ENCODE measurements around the gene KRTAP4-11.
"Not testable (repeated sequence)": the region's sequence is repeated elsewhere in the genome, so short reads cannot be mapped to it uniquely, and the experiment has no call there.

Gene KRTAP4-11

DNA sequence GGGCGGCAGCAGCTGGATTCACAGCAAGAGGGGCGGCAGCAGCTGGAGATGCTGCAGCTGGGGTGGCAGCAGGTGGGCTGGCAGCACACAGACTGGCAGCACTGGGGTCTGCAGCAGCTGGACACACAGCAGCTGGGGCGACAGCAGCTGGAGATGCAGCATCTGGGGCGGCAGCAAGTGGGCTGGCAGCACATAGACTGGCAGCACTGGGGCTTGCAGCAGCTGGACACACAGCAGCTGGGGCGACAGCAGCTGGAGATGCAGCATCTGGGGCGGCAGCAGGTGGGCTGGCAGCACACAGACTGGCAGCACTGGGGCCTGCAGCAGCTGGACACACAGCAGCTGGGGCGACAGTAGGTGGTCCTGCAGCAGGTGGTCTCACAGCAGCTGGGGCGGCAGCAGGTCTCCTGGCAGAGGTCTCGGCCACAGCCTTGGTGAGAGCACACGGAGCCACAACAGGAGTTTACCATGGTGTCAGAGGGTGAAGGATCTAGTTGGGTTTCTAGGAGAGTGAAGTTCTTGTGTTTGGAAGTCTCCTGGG, at the start of gene KRTAP4-11:
Gene KRTAP4-11, minus strand, starts transcription at position 528 of the 541 bp plus-strand sequence. Its CDS starts 58 bp downstream, at position 470.
- DNase-seq: not testable (repeated sequence)

DNA sequence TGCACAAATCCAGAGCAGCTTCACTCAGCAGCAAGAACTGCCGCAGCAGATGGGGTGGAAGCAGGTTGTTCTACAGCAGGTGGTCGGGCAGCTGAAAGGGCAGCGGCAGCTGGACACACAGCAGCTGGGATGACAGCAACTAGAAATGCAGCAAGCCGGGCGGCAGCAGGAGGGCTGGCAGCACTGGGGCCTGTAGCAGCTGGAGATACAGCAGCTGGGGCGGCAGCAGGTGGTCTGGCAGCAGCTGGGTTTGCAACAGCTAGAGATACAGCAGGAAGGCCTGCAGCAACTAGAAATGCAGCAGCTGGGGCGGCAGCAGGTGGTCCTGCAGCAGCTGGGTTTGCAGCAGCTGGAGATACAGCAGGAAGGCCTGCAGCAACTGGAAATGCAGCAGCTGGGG, 49.4 kb upstream of the KRTAP4-11 start:
- no peak for DNase-seq

DNA sequence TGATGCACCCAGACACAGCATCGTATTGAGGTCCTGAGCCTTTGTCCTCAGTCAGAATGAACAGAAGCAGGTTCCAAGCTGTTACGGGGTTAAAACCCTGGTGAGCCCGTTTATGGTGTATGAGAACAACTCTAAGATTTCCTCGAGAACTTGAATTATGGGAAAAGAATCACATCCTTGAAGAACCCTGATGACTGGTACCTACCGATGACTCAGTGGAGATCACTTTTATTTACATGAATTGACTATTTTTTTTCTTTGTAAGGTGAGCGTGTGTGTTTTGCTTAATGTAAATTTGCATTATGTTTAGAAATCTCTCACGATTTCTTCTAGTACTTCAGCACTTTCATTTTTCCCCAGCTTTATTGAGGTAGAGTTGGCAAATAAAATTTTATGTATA, 45.7 kb upstream of the KRTAP4-11 start:
- DNase-seq: no peak

DNA sequence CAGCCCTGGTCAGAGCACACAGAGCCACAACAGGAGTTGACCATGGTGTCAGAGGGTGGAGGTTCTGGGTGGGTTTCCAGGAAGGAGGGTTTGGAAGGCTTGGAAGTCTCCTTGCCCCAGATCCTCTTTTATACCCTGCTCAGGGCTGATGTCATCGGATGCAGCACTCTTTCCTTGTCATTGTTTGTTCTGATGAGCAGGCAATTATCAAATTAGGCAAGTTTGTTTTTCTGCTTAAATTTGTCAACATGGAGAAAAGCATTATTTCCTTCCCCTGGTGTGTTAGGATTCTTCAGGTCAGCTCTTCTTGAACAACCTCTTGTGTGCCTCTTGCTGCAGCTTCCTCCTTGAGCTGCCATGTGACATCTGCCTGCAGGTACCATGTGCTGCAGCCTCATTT, 42.5 kb upstream of the KRTAP4-11 start, which contains the start of gene KRTAP4-4:
Gene KRTAP4-4, minus strand, starts transcription at position 101 of the 400 bp plus-strand sequence. Its CDS starts 57 bp downstream, at position 44.
- no peak for DNase-seq

DNA sequence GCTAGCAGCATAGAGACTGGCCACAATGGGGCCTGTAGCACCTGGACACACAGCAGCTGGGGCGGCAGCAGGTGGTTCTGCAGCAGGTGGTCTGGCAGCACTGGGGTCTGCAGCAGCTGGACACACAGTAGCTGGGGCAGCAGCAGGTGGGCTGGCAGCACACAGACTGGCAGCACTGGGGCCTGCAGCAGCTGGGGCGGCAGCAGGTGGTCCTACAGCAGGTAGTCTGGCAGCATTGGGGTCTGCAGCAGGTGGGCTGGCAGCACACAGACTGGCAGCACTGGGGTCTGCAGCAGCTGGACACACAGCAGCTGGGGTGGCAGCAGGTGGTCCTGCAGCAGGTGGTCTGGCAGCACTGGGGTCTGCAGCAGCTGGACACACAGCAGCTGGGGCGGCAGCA, 42.0 kb upstream of the KRTAP4-11 start:
- DNase-seq: not testable (repeated sequence)

DNA sequence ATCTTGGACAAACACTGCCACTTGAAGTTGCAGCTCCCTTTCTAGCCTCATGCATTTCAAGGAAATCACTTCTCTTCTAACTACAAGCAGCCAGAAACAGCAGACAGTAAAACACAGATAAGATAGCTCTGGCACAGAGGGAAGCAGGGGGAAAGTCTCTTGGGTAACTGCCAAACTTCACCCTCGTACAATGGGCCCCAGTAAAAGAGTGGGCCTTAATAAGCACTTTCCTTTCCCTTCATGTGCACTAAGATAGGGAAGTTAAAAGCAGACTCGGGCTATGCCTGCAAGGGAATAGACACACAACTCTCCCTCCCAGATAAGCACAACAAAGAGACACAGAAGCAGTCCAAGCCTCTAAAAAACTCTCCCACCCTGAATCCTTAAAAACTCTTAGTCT, 35.7 kb upstream of the KRTAP4-11 start:
- DNase-seq: no peak

DNA sequence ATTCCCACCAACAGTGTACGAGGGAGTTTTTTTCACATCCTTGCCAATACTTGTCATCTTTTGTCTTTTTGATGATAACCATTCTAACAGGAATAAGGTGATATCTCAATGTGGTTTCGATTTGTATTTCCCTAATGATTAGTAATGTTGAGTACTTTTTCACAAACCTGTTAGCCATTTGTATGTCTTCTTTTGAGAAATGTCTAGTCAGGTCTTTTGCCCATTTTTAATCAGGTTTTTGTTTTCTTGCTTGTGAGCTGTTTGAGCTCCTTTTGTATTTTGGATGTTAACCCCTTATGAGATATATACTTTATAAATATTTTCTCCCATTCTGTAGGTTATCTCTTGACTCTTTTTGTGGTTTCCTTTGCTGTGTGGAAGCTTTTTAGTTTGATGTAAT, 33.4 kb upstream of the KRTAP4-11 start:
- no peak for DNase-seq

DNA sequence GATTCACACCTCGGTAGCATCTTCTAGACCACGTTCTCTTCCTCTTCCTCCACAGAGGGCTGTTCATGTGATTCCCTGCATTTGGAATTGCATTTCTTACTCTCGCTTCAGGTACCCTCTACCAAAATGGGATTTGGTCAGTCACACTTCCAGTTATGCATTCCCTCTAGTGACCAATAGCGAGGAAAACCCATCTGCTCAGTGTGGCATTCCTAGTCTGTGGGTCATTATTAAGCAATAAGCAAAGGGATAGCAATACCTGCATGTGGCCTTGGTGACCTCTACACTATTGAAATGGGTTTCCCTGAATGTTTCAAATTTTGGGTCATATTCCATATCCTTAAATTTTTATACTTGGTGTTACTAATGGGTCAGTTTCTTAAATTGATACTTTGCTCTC, 31.9 kb upstream of the KRTAP4-11 start:
- no peak for DNase-seq

DNA sequence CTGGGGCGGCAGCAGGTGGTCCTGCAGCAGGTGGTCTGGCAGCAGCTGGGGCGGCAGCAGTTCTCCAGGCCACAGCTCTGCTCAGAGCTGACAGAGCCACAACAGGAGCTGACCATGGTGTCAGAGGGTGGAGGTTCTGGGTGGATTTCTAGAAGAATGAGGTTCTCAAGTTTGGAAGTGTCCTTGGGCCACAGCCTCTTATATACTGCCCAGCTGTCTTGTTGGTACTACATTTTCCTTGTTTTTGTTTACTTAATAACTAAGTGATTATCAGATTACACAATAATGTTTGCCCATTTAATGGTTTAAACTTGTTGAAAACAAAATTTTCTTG, 31.4 kb upstream of the KRTAP4-11 start, which contains the start of gene KRTAP4-5:
Gene KRTAP4-5, minus strand, starts transcription at position 174 of the 334 bp plus-strand sequence. Its CDS starts 58 bp downstream, at position 116.
- no peak for DNase-seq

DNA sequence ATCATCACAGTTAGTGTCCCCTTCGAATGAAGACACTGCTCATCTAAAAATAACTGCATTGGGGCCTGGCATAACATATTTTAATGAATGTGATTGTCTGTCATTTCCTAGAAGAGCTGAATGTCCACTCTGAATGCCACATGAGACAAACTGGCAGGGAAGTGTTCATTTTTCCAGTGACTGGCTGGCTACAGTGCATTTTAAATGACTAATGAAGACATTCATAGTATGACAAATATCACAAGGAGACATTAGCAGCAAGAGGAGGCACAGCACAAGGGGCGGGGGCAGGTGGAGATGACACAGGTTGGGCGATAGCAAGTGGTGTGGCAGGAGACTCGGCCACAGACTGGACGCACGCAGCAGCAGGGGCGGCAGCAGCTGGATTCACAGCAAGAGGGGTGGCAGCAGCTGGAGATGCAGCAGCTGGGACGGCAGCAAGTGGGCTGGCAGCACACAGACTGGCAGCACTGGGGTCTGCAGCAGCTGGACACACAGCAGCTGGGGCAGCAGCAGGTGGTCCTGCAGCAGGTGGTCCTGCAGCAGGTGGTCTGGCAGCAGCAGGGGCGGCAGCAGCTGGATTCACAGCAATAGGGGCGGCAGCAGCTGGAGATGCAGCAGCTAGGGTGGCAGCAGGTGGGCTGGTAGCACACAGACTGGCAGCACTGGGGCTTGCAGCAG, 30.9 kb upstream of the KRTAP4-11 start:
- DNase-seq: not testable (repeated sequence)

DNA sequence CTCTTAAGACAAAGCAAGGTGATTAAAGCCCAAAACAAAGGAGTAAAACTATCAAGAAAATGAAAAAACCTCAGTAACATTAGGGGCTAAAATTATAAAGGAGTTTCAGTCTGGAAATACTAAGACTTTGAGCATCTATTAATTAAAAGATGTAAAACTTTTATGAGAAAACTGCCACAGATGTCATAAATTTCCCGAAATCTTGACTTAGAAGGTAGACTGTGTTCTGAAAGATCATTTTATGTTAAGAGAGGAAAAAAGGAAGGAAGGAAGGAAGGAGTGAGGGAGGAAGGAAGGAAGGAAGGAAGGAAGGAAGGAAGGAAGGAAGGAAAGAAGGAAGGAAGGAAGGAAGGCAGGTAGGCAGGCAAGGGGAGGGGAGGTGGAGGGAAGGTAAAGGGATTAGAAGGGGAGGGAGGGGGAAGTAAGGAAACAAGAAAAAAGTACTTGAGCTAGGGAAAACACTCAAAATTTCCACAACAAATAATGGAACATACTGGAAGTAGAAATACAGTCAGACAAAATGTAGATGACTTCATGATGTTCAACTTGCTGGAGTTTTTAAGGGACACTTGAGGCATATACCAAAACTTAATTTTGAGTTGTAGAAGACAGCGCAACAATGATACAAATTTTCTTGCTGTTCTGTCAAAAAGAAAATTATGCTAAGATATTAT, 29.5 kb upstream of the KRTAP4-11 start:
- no peak for DNase-seq

DNA sequence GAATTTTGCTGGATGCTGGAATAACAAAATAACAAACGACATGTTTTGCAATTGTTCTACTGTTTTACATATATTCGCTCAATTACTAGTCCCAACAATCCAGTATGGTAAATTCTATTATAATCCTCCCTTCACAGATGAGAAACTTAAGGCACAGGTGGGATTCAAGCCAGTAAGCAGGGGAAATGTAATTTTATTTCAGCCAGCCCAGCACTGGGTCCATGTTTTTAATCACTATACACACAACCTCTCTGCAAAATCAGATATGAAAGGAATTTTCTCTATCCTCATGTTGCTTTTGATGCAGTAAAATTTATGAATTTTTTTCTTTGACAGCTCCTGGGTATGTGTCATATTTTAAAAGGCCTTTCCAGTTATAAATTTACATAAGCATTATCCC, 27.1 kb upstream of the KRTAP4-11 start:
- no peak for DNase-seq

DNA sequence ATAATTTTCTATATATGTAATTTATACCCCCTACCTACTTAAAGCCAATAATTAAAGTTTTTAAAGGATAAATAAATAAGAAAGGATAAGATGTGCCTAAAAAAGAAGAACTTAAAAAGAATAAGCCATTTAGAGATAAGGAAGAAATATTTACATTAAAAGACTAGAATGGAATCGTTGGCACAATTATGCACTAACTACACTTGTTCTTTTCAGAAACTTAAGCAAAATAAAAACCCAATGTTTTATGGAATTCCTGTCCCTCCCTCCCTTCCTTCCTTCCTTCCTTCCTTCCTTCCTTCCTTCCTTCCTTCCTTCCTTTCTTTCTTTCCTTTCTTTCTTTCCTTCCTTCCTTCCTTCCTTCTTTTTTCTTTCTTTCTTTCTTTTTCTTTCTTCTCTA, 26.7 kb upstream of the KRTAP4-11 start:
- no peak for DNase-seq

DNA sequence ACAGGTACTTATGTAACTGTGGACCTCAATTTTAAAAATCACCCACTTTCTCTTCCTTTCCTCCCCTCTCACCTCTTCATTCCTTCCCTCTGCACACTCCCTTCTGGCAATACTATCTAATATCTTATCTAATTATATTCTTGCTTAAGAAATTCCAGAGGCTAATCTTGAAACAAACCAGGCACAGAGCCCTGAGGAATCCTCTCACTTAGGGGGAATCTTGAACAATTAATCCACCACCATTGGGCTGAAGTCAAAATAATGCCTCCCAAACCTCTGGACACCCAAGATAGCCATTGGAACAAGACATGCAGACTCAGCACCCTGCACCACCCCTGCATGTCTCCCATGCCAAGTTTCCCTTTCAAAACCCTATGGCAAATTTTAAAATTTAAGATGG, 23.2 kb upstream of the KRTAP4-11 start:
- DNase-seq: no peak

DNA sequence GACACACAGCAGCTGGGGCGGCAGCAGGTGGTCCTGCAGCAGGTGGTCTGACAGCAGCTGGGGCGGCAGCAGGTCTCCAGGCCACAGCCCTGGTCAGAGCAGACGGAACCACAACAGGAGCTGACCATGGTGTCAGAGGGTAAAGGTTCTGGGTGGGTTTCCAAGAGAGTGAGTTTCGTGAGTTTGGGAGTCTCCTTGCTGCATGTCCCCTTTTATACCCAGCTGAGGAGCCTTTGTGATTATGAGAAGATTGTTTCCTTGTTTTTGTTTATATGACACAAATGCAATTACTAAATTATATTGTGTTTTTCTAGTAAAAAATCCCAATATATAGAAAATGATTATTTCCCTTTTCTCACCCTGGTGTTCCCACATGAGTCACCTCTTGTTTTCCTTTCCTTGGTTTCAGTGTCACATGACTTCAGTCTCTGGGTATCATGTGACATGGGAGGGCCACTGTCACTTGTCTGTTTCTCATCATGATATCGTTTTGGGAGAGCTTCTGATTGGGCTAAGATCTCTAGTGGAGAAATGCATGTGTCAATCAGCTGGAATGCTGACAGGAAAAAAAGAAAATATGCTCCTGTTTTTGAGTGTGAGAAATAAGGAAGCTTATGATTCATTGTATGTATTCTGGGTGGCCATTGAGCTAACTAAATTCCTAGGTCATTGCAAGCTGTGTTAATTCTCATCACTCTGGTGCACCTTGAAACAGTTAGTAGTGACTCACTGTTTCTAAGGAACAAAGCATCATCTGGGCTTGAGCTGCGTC, 22.4 kb upstream of the KRTAP4-11 start, which contains the start of gene KRTAP4-6:
Gene KRTAP4-6, minus strand, starts transcription at position 185 of the 772 bp plus-strand sequence. Its CDS starts 57 bp downstream, at position 128.
- no peak for DNase-seq

DNA sequence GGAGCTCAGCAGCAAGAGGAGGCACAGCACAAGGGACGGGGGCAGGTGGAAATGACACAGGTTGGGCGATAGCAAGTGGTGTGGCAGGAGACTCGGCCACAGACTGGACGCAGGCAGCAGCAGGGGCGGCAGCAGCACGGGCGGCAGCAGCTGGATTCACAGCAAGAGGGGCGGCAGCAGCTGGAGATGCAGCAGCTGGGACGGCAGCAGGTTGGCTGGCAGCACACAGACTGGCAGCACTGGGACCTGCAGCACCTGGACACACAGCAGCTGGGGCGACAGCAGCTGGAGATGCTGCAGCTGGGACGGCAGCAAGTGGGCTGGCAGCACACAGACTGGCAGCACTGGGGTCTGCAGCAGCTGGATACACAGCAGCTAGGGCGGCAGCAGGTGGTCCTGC, 21.7 kb upstream of the KRTAP4-11 start:
- not testable (repeated sequence) for DNase-seq

DNA sequence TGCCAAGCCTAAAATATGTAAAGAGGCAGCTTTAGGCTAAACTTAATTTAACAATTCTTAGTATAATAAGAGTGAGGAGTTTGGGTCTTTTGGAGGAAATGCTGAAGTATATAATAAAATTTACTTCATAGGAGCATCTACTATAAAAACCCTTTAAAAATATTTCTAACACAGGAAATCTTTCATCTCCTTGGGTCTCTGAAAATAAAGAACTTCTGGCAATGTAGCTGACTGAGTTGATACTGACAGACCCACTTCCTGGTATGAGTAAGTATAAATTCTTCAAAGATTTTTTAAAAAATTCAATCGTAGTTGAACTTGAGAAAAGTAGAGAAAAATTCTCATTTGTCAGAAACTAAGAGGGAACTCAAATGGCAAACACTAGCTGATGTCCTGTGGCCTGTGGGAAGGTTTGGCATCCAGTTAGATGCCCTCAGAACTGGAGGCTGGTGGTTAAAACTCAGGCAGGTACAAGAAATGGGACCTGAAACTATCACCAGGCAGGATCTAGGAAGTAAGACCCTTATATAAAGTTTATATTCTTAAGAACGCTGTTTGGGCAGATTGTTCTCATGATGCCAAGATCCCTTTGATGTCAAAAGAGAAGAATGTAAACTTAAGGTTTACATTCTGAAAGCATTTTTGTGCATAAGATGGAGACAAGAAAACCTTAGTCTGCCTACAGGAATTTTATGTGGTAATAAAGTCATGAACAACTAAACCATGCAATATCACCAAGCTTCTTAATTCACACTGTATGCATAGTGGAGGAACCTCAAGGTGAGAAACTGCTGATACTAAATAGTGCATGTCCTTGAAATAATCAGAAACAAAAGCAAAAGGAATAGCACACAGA, 15.9 kb upstream of the KRTAP4-11 start:
- no peak for DNase-seq

DNA sequence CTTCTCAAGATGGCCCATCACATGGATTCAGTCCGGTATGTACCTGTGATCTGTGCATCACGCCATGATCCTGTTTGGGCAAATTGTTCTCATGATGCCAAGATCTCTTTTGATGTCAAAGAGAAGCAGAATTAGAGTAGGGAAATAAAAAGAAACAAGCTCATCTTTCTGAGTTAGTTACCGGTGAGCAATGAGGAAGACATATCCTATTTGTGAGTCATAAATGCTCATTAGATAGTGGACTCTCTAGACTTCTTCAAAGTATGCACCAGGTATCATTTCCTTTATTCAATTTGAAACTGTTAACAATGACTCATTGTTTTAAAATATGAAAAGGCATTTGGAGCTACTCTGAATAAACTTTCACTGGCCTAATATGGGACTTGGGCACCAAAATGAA, 13.8 kb upstream of the KRTAP4-11 start:
- DNase-seq: no peak

DNA sequence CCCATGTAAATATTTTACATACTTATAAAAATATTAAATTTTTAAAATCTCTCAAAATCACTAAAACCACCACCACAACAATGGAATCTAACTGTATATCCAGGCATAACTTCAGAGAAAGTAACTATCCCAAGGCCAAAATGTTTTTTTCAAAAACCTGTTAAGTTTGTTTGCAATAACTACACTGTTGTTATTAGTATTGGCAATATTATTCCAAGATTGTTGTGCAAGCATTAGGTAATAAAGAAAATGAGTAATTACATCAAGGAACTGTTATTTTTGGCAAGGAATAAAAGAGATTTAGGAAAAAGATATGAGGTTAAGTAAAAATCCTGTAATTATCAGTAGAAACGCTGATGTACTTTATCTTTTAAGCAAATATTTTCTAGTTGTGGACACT, 9.2 kb upstream of the KRTAP4-11 start:
- DNase-seq: no peak

DNA sequence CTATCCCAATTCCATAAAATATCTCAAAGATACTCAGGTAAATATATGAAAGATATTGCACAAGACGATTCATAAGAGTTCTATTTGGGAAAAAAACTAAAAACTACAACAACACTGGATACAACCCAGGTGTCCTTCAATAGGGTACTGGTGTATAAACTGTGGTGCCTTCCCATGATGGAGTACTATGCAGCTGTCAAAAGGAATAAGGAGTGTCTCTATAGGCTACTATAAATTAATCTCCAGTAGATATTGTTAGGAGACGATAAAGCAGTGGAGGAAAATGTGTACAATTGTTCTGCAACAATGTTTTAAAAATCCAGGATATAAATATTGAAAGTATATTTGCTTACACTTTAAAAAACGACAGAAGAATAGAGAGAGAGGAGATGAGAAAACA, 8.2 kb upstream of the KRTAP4-11 start:
- no peak for DNase-seq

DNA sequence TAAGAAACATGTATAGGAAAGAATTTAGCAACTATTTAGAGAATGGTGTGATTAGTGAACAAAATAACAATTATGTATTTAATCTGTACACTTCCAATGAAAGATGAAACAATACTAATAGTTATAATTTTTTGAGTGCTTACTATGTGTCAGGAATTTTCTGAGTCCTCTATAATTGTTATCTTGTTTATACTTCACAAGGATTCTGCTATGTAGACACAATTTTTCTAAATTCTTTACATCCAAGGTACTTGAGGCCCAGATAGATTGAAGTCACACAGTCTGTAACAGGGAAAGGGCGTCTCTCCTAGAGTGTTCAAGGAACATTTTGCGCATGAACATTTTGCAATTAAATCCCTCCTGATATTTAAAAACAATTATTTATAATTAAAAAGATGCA, 6.9 kb upstream of the KRTAP4-11 start:
- DNase-seq: no peak

DNA sequence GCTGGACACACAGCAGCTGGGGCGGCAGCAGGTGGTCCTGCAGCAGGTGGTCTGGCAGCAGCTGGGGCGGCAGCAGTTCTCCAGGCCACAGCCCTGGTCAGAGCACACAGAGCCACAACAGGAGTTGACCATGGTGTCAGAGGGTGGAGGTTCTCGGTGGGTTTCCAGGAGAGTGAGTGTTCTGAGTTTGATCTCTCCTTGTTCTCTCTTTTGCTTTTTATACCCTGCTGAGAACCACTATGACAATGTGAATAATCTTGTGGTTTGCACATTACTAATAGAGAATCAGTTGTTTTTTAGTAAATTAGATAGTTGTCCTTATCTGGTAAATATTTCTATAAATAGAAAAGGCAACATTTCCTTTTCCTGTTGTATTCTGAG, 5.8 kb upstream of the KRTAP4-11 start, which contains the start of gene KRTAP4-12:
Gene KRTAP4-12, minus strand, starts transcription at position 192 of the 381 bp plus-strand sequence. Its CDS starts 60 bp downstream, at position 132.
- not testable (repeated sequence) for DNase-seq

Measured in NCI-H748 treated with DMSO at 0.1 percent for 48 hours (cell line).